ENCODE results near the gene DIMT1.

The DIMT1 gene

GRCh38 chr5:62403411-62404250 is at the start of gene DIMT1:
TSS of gene DIMT1 (minus strand) at chr5:62403905. CDS start at chr5:62403772, 133 bp downstream.
- DNase-seq, result peak; percentile 92 to 94

- DNase-seq, result no peak
Observed at GRCh38 chr5:62450259-62450658, 46.6 kb upstream of the DIMT1 start.

GRCh38 chr5:62448528-62448927 is 44.8 kb upstream of the DIMT1 start:
- no peak for DNase-seq

- no peak for DNase-seq
Observed at GRCh38 chr5:62432621-62433064, 28.9 kb upstream of the DIMT1 start.

GRCh38 chr5:62431735-62432620 is 28.3 kb upstream of the DIMT1 start:
- no peak for DNase-seq

GRCh38 chr5:62424763-62425162 is 21.1 kb upstream of the DIMT1 start:
- no peak for DNase-seq

- DNase-seq, result no peak
Observed at GRCh38 chr5:62421414-62421813, 17.7 kb upstream of the DIMT1 start.

- DNase-seq, result no peak
Observed at GRCh38 chr5:62419609-62420008, 15.9 kb upstream of the DIMT1 start.

GRCh38 chr5:62418462-62419076 is 14.9 kb upstream of the DIMT1 start:
- no peak for DNase-seq

- no peak for DNase-seq
Observed at GRCh38 chr5:62413711-62414110, 10.0 kb upstream of the DIMT1 start.

GRCh38 chr5:62412549-62413329 is 9.0 kb upstream of the DIMT1 start, which contains the start of gene IPO11:
TSS of gene IPO11 (plus strand) at chr5:62412763. CDS start at chr5:62437280, 24,517 bp downstream.
- peak; percentile 99 for DNase-seq

GRCh38 chr5:62395210-62395950 is 8.3 kb downstream of the DIMT1 start:
- DNase-seq, result no peak

- DNase-seq, result no peak
Observed at GRCh38 chr5:62386824-62387223, 16.9 kb downstream of the DIMT1 start.

GRCh38 chr5:62385816-62386400 is 17.8 kb downstream of the DIMT1 start:
- DNase-seq, result no peak

- DNase-seq, result no peak
Observed at GRCh38 chr5:62385131-62385530, 18.6 kb downstream of the DIMT1 start.

GRCh38 chr5:62376064-62376463 is 27.6 kb downstream of the DIMT1 start:
- no peak for DNase-seq

- no peak for DNase-seq
Observed at GRCh38 chr5:62375627-62376026, 28.1 kb downstream of the DIMT1 start.

- no peak for DNase-seq
Observed at GRCh38 chr5:62374090-62374489, 29.6 kb downstream of the DIMT1 start.

- no peak for DNase-seq
Observed at GRCh38 chr5:62373382-62373781, 30.3 kb downstream of the DIMT1 start.

- no peak for DNase-seq
Observed at GRCh38 chr5:62372600-62372999, 31.1 kb downstream of the DIMT1 start.

GRCh38 chr5:62371409-62371808 is 32.3 kb downstream of the DIMT1 start:
- DNase-seq, result no peak

All from CD4-positive, alpha-beta T cell treated with Interferon alpha-2 for 1 hour (primary cell).